ENCODE measurements around the gene THOC2.
"Not testable (repeated sequence)": the region's sequence is repeated elsewhere in the genome, so short reads cannot be mapped to it uniquely, and the experiment has no call there.

The THOC2 gene

GRCh38 chrX:123695242-123695641 lies 37.6 kb downstream of the THOC2 start:
- Histone ChIP-seq H3K4me3 (ENCODE audit: low read depth, low read length) (no peak overlapping the region), H2AFZ (no peak overlapping the region), H3K27me3 (ENCODE audit: control insufficient read depth, insufficient read depth, low read length) (no peaks in the 10 kb centered on the region), H3K27ac (no peak overlapping the region), H3K36me3 (ENCODE audit: control insufficient read depth, insufficient read depth, low read length) (no peaks in the 10 kb centered on the region), H3K4me2 (ENCODE audit: low read length) (no peak overlapping the region), H3K9ac (no peak overlapping the region), H3K9me3 (ENCODE audit: control insufficient read depth, low read length) (no peaks in the 10 kb centered on the region), H3K79me2 (peaks cover 3% of the 10 kb centered on the region), H3K4me1 (no peaks in the 10 kb centered on the region)
- TF ChIP-seq, protein P1, sequence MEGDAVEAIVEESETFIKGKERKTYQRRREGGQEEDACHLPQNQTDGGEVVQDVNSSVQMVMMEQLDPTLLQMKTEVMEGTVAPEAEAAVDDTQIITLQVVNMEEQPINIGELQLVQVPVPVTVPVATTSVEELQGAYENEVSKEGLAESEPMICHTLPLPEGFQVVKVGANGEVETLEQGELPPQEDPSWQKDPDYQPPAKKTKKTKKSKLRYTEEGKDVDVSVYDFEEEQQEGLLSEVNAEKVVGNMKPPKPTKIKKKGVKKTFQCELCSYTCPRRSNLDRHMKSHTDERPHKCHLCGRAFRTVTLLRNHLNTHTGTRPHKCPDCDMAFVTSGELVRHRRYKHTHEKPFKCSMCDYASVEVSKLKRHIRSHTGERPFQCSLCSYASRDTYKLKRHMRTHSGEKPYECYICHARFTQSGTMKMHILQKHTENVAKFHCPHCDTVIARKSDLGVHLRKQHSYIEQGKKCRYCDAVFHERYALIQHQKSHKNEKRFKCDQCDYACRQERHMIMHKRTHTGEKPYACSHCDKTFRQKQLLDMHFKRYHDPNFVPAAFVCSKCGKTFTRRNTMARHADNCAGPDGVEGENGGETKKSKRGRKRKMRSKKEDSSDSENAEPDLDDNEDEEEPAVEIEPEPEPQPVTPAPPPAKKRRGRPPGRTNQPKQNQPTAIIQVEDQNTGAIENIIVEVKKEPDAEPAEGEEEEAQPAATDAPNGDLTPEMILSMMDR (IDR thresholded peaks at IDR 0.05): no peak

DNA sequence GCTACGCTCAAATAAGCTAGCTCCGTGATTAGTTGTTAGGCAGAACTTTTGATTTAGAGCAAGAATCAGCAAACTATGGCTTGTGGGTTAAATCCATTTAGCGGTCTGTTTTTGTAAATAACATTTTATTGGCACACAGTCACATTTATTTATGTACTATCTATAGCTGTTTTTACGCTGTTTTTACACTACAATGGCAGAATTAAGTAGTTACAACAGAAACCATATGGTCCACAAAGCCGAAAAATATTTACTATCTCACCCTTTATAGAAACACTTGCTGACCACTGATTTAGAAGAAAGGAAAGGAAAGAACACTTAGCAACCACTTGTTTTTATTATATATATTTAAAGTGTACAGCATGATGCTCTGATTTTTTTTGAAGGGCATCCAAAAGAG lies 41.1 kb downstream of the THOC2 start:
- Histone ChIP-seq H3K9me3 (ENCODE audit: control insufficient read depth, low read length) (no peaks in the 10 kb centered on the region), H3K4me3 (ENCODE audit: low read depth, low read length) (no peak overlapping the region), H3K9ac (no peak overlapping the region), H3K4me2 (ENCODE audit: low read length) (no peak overlapping the region), H2AFZ (no peak overlapping the region), H3K27ac (no peak overlapping the region), H3K36me3 (ENCODE audit: control insufficient read depth, insufficient read depth, low read length) (no peaks in the 10 kb centered on the region), H3K27me3 (ENCODE audit: control insufficient read depth, insufficient read depth, low read length) (no peaks in the 10 kb centered on the region), H3K79me2 (no peaks in the 10 kb centered on the region), H3K4me1 (no peaks in the 10 kb centered on the region)
- TF ChIP-seq, protein P1 (IDR thresholded peaks at IDR 0.05): no peak

DNA sequence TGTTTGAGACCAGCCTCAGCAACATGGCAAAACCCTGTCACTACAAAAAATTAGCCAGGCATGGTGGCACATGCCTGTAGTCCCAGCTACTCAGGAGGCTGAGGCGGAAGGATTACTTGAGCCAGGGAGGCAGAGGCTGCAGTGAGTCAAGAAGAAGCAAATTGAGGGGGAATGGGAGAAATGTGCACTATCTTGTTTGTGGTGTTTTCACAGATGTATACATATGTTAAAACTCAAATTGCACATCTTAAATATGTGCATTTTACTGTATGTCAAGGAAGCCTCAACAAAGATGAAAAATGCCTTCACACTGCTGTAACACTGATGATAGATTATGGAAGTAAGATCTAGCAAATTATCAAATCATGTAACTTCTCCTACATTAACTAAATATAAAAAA lies 44.3 kb downstream of the THOC2 start:
- H3K27ac ChIP-seq: no peak overlapping the region
- H3K9ac ChIP-seq: no peak overlapping the region
- H3K4me1 ChIP-seq: no peaks in the 10 kb centered on the region
- H3K4me2 ChIP-seq (ENCODE audit: low read length): no peak overlapping the region
- TF ChIP-seq, protein P1 (IDR thresholded peaks at IDR 0.05): no peak
- no peaks in the 10 kb centered on the region for H3K9me3 ChIP-seq (ENCODE audit: control insufficient read depth, low read length)
- H3K36me3 ChIP-seq (ENCODE audit: control insufficient read depth, insufficient read depth, low read length): no peaks in the 10 kb centered on the region
- H2AFZ ChIP-seq: no peak overlapping the region
- H3K4me3 ChIP-seq (ENCODE audit: low read depth, low read length): no peak overlapping the region
- H3K27me3 ChIP-seq (ENCODE audit: control insufficient read depth, insufficient read depth, low read length): no peaks in the 10 kb centered on the region
- H3K79me2 ChIP-seq: no peaks in the 10 kb centered on the region

GRCh38 chrX:123685232-123685631 lies 47.6 kb downstream of the THOC2 start:
- Histone ChIP-seq H3K79me2 (no peaks in the 10 kb centered on the region), H3K4me2 (ENCODE audit: low read length) (no peak overlapping the region), H3K27ac (no peak overlapping the region), H3K9ac (no peak overlapping the region), H3K4me3 (ENCODE audit: low read depth, low read length) (no peak overlapping the region), H3K27me3 (ENCODE audit: control insufficient read depth, insufficient read depth, low read length) (no peaks in the 10 kb centered on the region), H3K9me3 (ENCODE audit: control insufficient read depth, low read length) (no peaks in the 10 kb centered on the region), H3K36me3 (ENCODE audit: control insufficient read depth, insufficient read depth, low read length) (no peaks in the 10 kb centered on the region), H3K4me1 (no peaks in the 10 kb centered on the region), H2AFZ (no peak overlapping the region)
- TF ChIP-seq, protein P1 (IDR thresholded peaks at IDR 0.05): no peak

- Histone ChIP-seq H3K4me2 (ENCODE audit: low read length) (no peak overlapping the region), H3K36me3 (ENCODE audit: control insufficient read depth, insufficient read depth, low read length) (no peaks in the 10 kb centered on the region), H3K9me3 (ENCODE audit: control insufficient read depth, low read length) (no peaks in the 10 kb centered on the region), H3K9ac (no peak overlapping the region), H3K4me3 (ENCODE audit: low read depth, low read length) (no peak overlapping the region), H3K27ac (no peak overlapping the region), H2AFZ (no peak overlapping the region), H3K79me2 (no peaks in the 10 kb centered on the region), H3K4me1 (no peaks in the 10 kb centered on the region), H3K27me3 (ENCODE audit: control insufficient read depth, insufficient read depth, low read length) (no peaks in the 10 kb centered on the region)
- TF ChIP-seq, protein P1 (IDR thresholded peaks at IDR 0.05): no peak
Measured at GRCh38 chrX:123682186-123682585, 50.7 kb downstream of the THOC2 start.

- not testable (repeated sequence) for H3K27ac ChIP-seq; H3K9ac ChIP-seq; H3K9me3 ChIP-seq (ENCODE audit: control insufficient read depth, low read length); H3K4me3 ChIP-seq (ENCODE audit: low read depth, low read length); H3K36me3 ChIP-seq (ENCODE audit: control insufficient read depth, insufficient read depth, low read length); H3K4me1 ChIP-seq; H3K79me2 ChIP-seq; H3K4me2 ChIP-seq (ENCODE audit: low read length); H3K27me3 ChIP-seq (ENCODE audit: control insufficient read depth, insufficient read depth, low read length); H2AFZ ChIP-seq
Measured at GRCh38 chrX:123679733-123680460, 53.0 kb downstream of the THOC2 start.

Data from parathyroid adenoma (tissue), 2 donors.